Amniotic stem cell (primary cell): ENCODE measurements around the gene OTUD1.
"Not testable (repeated sequence)": the region's sequence is repeated elsewhere in the genome, so short reads cannot be mapped to it uniquely, and the experiment has no call there.

Source experiments
- DNase-seq: peaks from one replicate; lab custom pipeline; 2025; lab: John Stamatoyannopoulos, UW

OTUD1 gene, protein sequence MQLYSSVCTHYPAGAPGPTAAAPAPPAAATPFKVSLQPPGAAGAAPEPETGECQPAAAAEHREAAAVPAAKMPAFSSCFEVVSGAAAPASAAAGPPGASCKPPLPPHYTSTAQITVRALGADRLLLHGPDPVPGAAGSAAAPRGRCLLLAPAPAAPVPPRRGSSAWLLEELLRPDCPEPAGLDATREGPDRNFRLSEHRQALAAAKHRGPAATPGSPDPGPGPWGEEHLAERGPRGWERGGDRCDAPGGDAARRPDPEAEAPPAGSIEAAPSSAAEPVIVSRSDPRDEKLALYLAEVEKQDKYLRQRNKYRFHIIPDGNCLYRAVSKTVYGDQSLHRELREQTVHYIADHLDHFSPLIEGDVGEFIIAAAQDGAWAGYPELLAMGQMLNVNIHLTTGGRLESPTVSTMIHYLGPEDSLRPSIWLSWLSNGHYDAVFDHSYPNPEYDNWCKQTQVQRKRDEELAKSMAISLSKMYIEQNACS

DNA sequence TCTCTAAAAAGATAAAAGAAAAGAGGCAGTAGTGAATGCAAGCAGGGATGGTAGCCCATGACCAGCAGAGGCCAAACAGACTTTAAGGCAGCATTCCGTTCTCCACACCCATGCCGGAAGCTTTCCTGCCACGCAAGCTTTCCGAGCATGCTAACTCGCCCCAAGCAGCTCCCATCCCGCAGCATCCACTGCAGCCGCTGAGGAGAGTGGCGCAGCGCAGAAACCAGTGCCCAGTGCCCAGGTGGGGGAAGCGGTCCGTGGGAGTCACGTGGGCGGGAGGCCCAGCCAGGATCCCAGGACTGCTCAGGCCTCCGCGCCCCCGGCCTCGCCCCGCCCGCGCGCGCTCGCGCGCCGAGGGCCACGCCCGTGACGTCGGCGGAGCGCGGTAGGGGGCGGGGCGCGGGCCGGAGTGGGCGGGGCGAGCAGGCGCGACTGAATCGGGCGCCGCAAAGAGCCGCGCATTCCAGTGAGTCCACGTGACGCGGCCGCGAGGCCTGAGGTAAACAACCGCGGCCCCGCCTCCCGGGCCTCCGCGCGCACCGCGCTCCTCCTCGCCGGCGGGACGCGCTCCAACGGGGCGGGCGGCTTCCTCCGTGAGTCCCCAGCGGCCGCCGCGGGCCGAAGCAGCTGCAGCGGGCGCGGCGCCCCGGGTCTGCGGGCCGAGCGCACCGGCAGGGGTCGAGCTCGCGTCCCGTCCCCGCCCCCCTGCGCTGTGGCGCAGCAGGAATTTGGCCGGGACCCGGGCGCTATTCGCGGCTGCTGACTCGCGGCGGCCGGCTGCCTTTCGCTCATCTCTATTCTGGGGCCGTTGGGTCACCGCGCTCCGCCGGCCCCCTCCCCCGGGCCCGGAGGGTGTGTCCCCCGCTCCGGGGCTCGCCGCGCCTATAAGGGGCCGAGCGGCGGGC lies at the start of gene OTUD1:
Gene OTUD1, plus strand, starts transcription at position 529 of the 905 bp plus-strand sequence. CDS start 383 bp downstream, outside the sequence.
- DNase-seq, result peak; percentile 87

DNA sequence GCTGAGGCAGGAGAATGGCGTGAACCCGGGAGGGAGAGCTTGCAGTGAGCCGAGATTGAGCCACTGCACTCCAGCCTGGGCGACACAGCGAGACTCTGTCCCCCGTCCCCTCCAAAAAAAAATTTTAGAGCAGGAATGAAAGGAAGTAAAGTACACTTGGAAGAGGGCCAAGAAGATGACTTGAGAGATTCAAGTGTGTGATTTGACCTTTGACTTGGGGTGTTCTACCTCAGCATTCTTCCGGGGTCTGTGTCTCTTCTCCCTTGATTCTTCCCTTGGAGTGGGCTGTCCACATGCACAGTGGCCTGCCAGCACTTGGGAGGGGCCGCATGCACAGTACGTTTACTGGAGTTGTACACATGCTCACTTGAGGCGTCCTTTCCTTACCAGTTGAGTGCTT lies 48.5 kb upstream of the OTUD1 start:
- DNase-seq, result not testable (repeated sequence)

DNA sequence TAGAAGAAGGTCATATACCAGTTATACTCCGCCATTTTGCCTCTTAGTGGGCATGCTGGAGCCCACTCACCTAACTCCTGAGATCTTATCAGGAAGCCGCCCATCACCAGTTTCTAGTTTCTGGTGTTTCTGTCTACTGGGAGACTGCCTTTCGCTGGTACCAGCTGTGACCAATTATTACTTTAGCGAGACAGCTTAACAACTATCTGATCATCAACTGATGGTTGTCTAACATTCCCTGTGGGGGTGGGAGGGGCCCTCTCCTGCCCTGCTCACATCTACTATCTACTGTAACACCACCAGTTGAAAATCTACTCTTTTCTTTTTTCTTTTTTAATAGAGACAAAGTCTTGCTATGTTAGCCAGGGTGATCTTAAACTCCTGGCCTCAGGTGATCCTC lies 48.1 kb upstream of the OTUD1 start:
- DNase-seq, result no peak

DNA sequence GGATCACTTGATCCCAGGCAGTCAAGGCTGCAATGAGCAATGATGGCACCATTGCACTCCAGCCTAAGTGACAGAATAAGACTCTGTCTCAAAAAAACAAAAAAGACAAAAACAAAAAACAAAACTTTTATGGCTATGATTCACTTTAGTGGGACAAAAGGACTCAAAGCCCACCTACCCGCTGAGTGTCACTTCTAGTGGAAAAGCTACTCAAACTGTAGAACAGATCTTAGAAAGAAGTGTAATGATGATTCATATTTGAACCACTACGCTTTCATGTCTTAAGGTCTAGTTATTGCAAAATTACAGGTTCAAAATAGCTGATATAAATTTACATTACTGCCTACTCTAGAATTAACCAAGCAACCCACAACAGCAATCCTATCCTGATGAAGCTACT lies 47.1 kb upstream of the OTUD1 start:
- no peak for DNase-seq

DNA sequence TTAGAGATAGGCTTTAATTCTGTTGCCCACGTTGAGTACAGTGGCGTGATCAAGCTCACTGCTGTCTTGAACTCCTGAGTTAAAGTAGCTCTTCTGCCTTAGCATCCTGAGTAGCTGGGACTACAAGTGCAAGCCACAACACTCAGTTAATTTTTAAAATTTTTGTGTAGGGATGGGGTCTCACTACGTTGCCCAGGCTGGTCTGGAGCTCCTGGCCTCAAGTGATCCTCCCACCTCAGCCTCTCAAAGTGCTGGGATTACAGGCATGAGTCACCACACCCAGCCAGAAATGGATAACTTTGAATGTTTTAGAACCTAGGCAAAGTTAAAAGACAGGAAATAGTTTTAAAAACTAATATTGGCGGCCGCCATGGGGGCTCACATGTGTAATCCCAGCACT lies 43.9 kb upstream of the OTUD1 start:
- DNase-seq, result no peak

DNA sequence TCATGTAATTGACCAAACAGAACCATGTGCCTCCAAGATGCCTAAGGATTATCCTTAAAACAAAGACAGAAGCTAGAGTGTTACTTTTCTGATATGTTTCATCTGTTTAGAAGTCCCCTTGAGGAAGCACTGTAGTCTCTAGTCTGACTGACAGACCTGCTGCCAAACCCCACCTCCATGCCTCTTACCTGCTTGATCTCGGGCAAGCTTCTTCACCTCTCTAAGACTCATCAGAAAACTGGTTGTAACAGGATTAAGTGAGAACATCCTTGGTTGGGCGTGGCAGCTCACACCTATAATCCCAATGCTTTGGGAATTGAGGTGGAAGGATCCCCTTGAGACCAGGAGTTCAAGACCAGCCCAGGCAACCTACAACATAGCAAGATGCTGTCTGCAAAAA lies 42.2 kb upstream of the OTUD1 start:
- DNase-seq, result no peak

DNA sequence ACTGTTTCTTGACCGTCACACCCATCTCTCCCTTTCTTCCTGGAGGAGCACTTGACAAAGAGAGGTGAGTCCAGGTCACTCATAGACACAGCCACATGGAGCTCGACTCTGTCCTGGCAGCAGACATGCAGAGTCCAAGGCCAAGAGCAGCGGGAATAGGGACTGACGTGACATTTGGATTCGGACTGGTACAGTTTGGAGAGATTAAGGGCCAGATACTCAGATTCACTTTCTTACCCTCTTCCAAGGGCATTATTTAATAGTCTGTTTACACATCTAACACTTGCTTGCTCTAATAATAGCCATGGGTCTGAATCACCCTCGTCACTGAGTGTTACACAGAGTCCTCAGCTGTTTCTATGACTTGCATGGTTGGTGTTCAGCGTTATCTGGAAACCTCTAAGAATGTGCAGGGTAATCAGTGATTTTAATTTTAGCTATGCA lies 39.2 kb upstream of the OTUD1 start:
- no peak for DNase-seq

DNA sequence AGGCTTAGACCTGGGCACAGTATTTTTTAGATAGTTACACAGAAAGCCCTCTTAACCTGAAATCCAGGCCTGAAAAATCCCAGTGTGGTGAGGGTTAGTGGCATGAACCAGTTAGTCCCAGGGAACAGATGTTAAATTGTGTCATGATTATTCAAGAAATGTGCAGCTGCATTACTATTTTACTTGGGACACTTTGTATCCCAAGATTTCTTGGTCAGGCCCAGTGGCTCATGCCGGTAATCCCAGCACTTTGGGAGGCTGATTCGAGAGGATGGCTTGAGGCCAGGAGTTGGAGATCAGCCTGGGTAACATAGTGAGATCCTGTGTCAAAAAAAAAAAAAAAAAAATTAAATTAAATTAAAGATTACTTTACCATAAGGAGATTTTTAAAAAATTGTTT lies 36.0 kb upstream of the OTUD1 start:
- no peak for DNase-seq

DNA sequence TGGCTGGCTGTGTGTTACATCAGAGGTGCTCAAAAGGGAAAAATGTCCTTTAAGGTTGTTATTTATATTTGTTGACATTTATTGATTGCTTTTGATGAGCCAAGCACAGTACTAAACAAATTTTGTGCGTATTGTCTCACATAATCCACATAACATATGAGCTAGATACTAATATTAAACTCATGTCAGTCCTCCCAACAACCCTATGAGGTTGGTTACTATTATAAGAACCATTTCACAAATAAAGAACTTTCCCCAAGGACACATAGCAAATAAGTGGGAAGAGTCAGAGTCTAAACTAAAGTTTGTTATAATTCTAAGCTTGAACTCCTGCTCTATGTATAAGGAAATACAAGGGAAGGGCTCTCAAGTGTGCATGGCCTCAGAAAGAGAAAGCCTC lies 35.6 kb upstream of the OTUD1 start:
- DNase-seq, result no peak

DNA sequence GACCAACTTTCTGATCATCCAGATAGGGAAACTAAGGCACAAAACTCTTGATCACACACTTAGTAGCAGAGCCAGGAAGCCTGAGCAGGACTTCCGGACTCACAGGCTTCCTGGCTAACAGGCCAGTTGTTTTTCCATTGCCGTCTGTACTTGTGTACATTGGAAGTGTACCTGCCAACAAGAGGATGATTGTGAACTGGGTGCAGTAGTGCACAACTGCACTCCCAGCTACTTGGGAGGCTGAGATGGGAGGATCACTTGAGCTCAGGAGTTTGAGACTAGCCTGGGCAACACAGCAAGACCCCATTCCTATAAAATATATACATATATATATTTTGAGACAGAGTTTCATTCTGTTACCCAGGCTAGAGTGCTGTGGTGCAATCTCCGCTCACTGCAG lies 35.2 kb upstream of the OTUD1 start:
- no peak for DNase-seq

DNA sequence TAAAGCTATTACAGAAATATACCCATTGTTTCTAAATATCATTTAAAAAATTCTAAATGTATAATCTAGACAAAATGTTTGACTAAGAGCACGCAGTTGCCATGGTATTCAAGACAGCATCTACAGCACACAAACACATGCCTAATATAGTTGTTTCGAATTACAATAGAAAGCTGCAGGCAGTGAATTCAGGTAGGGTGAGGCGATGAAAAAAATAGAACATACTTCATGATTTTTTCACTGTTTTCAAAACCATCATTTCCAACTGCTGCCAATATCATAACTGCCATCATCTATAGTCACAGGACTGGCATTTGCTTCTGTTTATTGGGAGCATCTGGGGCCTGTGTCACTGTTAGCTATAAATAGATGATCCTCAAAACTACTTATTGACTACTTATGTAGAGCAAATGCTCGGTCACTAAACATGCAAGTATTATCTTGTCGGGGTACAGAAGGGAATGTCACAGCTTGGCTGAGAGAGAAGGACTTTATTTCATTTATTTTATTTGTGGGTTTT lies 34.4 kb upstream of the OTUD1 start:
- DNase-seq, result no peak

DNA sequence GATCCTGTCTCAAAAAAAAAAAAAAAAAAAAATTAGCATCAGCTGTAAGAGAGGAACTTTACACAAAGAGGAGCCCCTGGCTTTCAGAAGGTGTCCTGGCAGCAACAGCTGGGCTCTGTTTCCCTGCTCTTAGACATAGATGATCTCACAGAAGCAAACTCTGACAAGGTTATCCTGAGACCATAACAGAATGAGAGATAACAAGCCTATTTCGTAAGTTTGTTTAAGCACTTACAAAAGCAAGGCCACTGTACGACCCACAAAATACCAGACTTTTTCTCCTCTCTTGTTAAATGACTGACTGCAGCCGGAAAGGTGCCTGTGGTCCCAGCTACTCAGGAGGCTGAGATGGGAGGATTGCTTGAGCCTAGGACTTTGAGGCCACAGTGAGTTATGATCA lies 33.3 kb upstream of the OTUD1 start:
- DNase-seq, result no peak

DNA sequence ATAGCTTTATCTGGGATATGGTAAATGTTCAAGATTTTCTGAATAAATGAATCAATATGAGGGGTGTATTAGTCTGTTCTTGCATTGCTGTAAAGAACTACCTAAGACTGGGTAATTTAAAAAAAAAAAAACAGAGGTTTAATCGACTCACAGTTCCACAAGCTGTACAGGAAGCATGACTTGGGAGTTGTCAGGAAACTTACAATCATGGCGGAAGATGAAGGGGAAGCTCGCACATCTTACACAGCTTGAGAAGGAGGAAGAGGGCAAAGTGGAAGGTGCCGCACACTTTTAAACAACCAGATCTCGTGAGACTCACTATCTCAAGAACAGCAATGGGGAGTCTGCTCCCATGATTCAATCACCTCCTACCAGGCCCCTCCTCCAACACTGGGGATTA lies 32.5 kb upstream of the OTUD1 start:
- DNase-seq, result no peak

DNA sequence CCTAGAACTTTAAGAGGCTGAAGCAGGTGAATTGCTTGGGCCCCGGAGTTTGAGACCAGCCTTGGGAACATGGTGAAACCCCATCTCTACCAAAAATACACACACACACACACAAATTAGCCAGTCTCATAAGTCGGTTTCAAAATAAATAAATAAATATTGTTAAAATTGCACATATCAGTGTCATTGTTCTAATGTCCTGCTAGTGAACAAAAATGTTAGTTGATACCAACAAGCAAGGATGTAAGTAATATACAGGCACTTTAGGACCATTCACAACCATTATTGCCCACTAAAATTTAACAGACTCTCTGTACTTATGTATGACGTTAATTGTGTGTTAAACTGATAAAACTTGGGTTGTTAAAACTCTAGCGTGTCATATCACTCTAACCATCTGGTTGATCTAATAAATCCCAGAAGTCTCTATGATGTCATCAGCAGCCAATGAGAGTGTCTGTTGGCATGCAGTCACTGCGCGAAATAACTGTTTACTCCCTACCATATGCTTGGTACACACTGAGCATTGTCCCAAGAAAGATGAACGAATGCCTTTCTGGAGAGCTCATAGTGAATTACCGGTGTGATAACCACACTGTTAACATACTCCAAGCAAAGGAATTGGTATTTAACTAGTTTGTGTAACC lies 30.4 kb upstream of the OTUD1 start:
- no peak for DNase-seq

DNA sequence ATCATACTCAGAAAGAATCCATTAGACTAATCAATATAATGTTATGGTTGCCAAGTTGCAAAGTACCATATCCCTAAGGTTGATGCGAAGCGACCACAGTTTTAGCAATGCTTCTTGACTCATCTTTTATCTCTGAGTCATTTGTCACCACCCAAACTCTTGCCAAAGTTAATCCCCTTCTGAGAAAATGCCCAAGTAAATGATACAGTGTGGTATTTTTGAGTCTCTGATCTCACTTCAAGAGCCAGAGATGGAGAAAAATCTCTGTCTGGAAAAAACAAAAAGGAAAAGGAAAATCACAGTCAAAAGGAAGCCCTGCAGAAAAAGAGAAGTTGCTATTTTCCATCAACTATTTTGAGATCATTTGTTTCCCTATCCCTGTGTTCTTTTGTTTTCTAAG lies 26.7 kb upstream of the OTUD1 start:
- DNase-seq, result no peak

DNA sequence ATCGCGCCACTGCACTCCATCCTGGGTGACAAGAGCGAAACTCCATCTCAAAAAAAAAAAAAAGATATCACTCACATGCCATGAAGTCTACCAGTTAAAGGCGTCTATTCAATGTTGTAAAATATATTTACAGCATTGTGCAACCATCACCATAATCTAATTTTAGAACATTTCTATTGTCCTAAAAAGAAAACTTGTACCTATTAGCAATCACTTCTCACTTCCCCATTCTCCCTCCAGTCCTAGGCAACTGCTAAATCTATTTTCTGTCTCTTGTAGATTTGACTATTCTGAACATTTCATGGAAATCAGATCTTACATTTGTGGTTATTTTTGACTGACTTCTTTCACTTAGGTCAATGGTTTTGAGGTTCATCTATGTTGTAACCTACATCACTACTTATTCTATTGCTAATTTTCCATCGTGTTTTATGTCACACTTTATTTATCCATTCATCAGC lies 25.2 kb upstream of the OTUD1 start:
- no peak for DNase-seq

DNA sequence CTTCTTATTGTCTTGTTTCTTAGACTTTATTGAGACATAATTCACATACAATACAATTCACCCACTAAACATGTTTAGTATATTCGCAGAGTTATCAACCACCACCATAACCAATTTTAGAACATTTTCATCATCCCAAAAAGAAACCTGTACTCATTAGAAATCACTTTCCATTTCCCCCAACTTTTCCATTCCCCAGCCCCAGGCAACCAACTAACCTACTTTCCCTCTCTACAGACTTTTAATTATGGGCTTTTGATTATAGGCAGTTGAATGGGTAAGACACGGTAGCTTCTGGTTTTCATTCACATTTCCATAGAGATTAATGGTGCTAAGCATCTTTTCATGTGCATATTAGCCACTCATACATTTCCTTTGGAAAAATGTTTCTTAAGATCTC lies 24.2 kb upstream of the OTUD1 start:
- DNase-seq, result no peak

DNA sequence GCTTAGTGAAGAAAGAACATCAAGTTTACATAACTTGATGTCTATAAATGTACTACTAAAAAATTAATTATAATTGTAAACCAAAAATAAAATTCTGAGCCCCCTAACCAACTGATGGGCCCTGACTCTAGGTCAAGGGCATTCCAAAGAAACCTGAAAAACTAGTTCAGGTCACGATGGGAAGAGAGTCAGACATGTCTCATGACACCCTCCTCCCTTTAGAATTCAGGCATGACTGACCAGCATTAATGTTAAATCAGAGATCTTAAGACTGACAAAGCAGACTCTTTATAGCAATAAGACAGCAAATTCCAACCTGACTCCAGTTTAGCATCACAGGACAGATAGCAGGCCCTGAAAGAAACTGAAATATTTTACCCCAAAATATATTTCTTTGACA lies 21.6 kb upstream of the OTUD1 start:
- no peak for DNase-seq

DNA sequence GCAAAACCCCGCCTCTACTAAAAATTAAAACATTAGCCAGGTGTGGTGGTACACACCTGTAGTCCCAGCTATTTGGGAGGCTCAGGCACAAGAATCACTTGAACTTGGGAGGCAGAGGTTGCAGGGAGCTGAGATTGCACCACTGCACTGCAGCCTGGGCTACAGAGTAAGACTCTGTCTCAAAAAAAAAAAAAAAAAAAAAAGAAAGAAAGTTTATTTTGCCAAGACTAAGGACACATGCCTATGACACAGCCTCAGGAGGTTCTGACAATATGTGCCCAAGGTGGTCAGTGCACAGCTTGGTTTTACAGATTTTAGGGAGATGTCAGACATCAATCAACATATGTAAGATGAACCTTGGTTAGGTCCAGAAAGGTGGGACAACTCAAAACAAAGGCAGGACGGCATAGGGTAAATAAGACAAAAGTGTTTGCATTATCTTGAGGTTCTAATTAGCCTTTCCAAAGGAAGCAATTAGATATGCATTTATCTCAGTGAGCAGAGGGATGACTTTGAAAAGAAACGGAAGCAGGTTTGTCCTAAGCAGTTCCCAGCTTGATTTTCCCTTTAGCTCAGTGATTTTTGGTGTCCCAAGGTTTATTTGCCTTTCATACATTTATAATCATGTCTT lies 20.7 kb upstream of the OTUD1 start:
- DNase-seq, result no peak

DNA sequence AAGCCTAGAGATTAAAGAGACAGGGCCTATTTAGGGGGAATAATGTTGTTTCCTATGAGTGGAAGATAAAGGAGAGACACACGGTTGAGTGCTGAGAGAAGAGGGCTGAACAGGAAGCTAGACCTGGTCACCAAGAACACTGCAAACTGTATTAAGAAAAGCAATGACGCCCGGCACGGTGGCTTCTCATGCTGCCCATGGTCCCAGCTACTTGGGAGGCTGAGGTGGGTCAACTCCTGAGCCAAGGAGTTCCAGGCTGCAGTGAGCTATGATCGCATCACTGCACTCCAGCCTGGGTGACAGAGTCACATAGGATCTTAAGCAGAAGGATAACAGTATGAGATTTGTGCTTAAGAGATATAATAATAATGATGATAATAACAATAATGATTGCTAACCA lies 19.7 kb upstream of the OTUD1 start:
- DNase-seq, result no peak

DNA sequence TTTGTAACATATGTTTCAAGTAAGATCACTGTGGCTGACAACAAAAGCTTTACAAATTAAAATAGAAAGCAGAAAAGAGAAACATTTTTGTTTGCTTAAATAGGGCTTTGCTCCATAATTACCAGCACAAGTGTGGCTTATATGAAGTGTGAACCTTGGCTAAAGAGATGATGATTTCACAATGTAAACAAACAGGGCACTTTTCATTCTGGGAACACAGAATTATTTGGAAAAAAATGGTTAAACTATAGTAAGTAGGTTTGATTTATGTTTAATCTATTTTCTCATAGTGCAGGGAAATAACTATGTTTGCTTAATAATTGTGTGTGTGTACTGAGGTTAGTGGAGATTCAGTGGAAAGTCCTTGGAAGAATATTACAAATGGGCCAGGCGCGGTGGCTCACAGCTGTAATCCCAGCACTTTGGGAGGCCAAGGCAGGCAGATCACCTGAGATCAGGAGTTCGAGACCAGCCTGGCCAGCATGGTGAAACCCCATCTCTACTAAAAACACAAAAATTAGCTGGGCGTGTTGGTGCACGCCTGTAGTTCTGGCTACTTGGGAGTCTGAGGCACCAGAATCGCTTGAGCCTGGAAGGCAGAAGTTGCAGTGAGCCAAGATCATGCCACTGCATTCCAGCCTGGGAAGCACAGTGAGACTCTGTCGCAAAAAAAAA lies 19.1 kb upstream of the OTUD1 start:
- DNase-seq, result no peak
